HepG2 (cell line): ENCODE results near the gene TFF1. TPM values are rescaled to one million over a fixed set of nuclear protein-coding genes. Genes with fewer than 3 reads are reported as not detected.

Experiments
- ATAC-seq: fragments of 200-7000 bp; cut with Tn5 transposase; 3 replicates; pipeline ENCODE4 v1.9.1; 2020; ENCODE audit warnings: mild to moderate bottlenecking, moderate library complexity
- BruUV-seq: library from RNA; stranded (reverse); fragments of 400-500 nt; replicated peaks from 2 replicates; lab custom pipeline; 2021; lab: Mats Ljungman, UMichigan
- CTCF ChIA-PET: fragments of 300-600 bp; formaldehyde crosslinking; extraction: SDS; loops from one replicate; lab custom pipeline; 2021; ENCODE audit warnings: low total read pairs, inconsistent platforms, low intra/inter-chr PET ratio; lab: Yijun Ruan, JAX
- POLR2A ChIA-PET: fragments of 350-600 bp; sonication (Branson Sonifier 250); formaldehyde crosslinking; loops from one replicate; lab custom pipeline; 2020; ENCODE audit warnings: antibody characterized with exemption, inconsistent platforms; lab: Yijun Ruan, JAX
- DNase-seq: peaks from one replicate; pipeline ENCODE4 v3.0.0-alpha.2; 2015; ENCODE audit warnings: low spot score
- FAIRE-seq: peaks from 3 replicates; lab custom pipeline; 2011; peaks lifted over from hg19 to GRCh38; lab: Jason Lieb, UNC
- H2AFZ ChIP-seq: one replicate; pipeline ENCODE4 v1.6.1; 2011; ENCODE audit warnings: low read length, inconsistent platforms
- H3K27ac ChIP-seq: fragments of 300-600 bp; 3 replicates; pipeline ENCODE4 v1.8.0; 2011; ENCODE audit warnings: mixed run types, mild to moderate bottlenecking, mixed read lengths, low read length, inconsistent platforms; ENCODE audit not compliant: insufficient read depth; ENCODE audit errors: extremely low read length
- H3K27me3 ChIP-seq, 2 experiments: fragments of 200-600 bp in 1 of 2; 2 replicates in 1 of 2; 3 replicates in 1 of 2; pipeline versions ENCODE4 v1.6.0 to v1.8.0; 2011; ENCODE audit warnings: low read length in 2 of 2, mild to moderate bottlenecking in 2 of 2, moderate library complexity in 2 of 2, inconsistent platforms in 1 of 2; ENCODE audit not compliant: insufficient read depth in 2 of 2, control insufficient read depth in 1 of 2
- H3K36me3 ChIP-seq, 2 experiments: fragments of 200-600 bp in 1 of 2; replicated peaks in 1 of 2; 2 replicates in 1 of 2; 3 replicates in 1 of 2; pipeline versions ENCODE4 v1.5.1 to v1.8.0; 2011; ENCODE audit warnings: low read length in 2 of 2, inconsistent platforms in 1 of 2; ENCODE audit not compliant: insufficient read depth in 2 of 2, control insufficient read depth in 1 of 2
- H3K4me1 ChIP-seq: 2 replicates; pipeline ENCODE4 v1.5.1; 2012; ENCODE audit warnings: low read length, inconsistent platforms; ENCODE audit not compliant: insufficient read depth
- H3K4me2 ChIP-seq: 2 replicates; pipeline ENCODE4 v1.6.0; 2011; ENCODE audit warnings: low read depth, low read length, inconsistent platforms
- H3K4me3 ChIP-seq, 3 experiments: fragments of 200-600 bp in 1 of 3; sonication (generic), shearing (Covaris generic) in 1 of 3; replicated peaks in 1 of 3; 2 replicates each; pipeline ENCODE4 v1.5.1; 2011 to 2016; ENCODE audit warnings: low read length in 3 of 3, inconsistent platforms in 2 of 3, low read depth in 2 of 3, mild to moderate bottlenecking in 2 of 3, control low read depth in 1 of 3, mixed read lengths in 1 of 3; ENCODE audit not compliant: insufficient read depth in 1 of 3
- H3K79me2 ChIP-seq: one replicate; pipeline ENCODE4 v1.6.1; 2011; ENCODE audit warnings: low read length, inconsistent platforms; ENCODE audit not compliant: insufficient read depth
- H3K9ac ChIP-seq: 2 replicates; pipeline ENCODE4 v1.6.0; 2011; ENCODE audit warnings: mild to moderate bottlenecking, low read depth, low read length, inconsistent platforms; ENCODE audit not compliant: insufficient read depth
- H3K9me3 ChIP-seq: 2 replicates; pipeline ENCODE4 v1.5.1; 2012; ENCODE audit warnings: mild to moderate bottlenecking, low read length
- H4K20me1 ChIP-seq: 2 replicates; pipeline ENCODE4 v1.6.0; 2011; ENCODE audit warnings: inconsistent platforms, mild to moderate bottlenecking, low read length, moderate library complexity; ENCODE audit not compliant: insufficient read depth
- AHDC1 ChIP-seq: sonication (generic); formaldehyde crosslinking; IDR thresholded peaks from 2 replicates; pipeline ENCODE4 v1.5.1; 2020; ENCODE audit warnings: mild to moderate bottlenecking, missing genetic modification reagents, borderline replicate concordance
- FOXJ3 ChIP-seq: sonication (generic); formaldehyde crosslinking; IDR thresholded peaks from 2 replicates; pipeline ENCODE4 v1.4.0; 2020; ENCODE audit warnings: missing genetic modification reagents, mild to moderate bottlenecking, borderline replicate concordance
- FUBP1 ChIP-seq: sonication (generic); formaldehyde crosslinking; IDR thresholded peaks from 2 replicates; pipeline ENCODE4 v1.5.1; 2020; ENCODE audit warnings: missing genetic modification reagents, mild to moderate bottlenecking, borderline replicate concordance
- HMG20A ChIP-seq: IDR thresholded peaks from 2 replicates; pipeline ENCODE4 v1.6.1; 2016; ENCODE audit warnings: borderline replicate concordance
- MAFK ChIP-seq, 2 experiments: IDR thresholded peaks in 1 of 2; conservative IDR thresholded peaks in 1 of 2; 2 replicates each; pipeline ENCODE4 v1.6.1; 2011; ENCODE audit warnings: improper control_type of control experiment in 2 of 2, low read length in 2 of 2
- NFE2L2 ChIP-seq: fragments of 150-350 bp; IDR thresholded peaks from 2 replicates; pipeline ENCODE4 v1.6.1; 2014; ENCODE audit warnings: low read length
- NONO ChIP-seq, 2 experiments: fragments of 450-650 bp in 1 of 2; sonication (generic) in 1 of 2; formaldehyde crosslinking in 1 of 2; IDR thresholded peaks in 1 of 2; conservative IDR thresholded peaks in 1 of 2; 2 replicates each; pipeline versions ENCODE4 v1.6.1 to v1.8.0; 2017 to 2022; ENCODE audit warnings: mild to moderate bottlenecking in 1 of 2, missing genetic modification reagents in 1 of 2, moderate library complexity in 1 of 2
- TCF7L2 ChIP-seq: IDR thresholded peaks from 2 replicates; pipeline ENCODE4 v1.6.1; 2011; ENCODE audit warnings: mild to moderate bottlenecking, low read depth, low read length, moderate library complexity
- ZNF17 ChIP-seq: sonication (generic); formaldehyde crosslinking; IDR thresholded peaks from 2 replicates; pipeline ENCODE4 v1.5.0; 2020; ENCODE audit warnings: mild to moderate bottlenecking, missing genetic modification reagents
- ZNF274 ChIP-seq: sonication (generic); formaldehyde crosslinking; IDR thresholded peaks from 2 replicates; pipeline ENCODE4 v1.5.1; 2020; ENCODE audit warnings: mild to moderate bottlenecking, missing genetic modification reagents
- ZNF564 ChIP-seq: sonication (generic); formaldehyde crosslinking; IDR thresholded peaks from 2 replicates; pipeline ENCODE4 v1.8.1; 2023; ENCODE audit warnings: mild to moderate bottlenecking, missing genetic modification reagents
- ZNF605 ChIP-seq: sonication (generic); formaldehyde crosslinking; IDR thresholded peaks from 2 replicates; pipeline ENCODE4 v1.8.0; 2022; ENCODE audit warnings: mild to moderate bottlenecking, missing genetic modification reagents
- ZNF777 ChIP-seq: sonication (generic); formaldehyde crosslinking; IDR thresholded peaks from 2 replicates; pipeline ENCODE4 v1.4.0; 2020; ENCODE audit warnings: missing genetic modification reagents
- ZSCAN22 ChIP-seq: sonication (generic); formaldehyde crosslinking; IDR thresholded peaks from 2 replicates; pipeline ENCODE4 v1.4.0; 2020; ENCODE audit warnings: mild to moderate bottlenecking, missing genetic modification reagents
- WGBS: methylation state at CpG from one replicate; pipeline ENCODE4 v1.1.6; 2017; ENCODE audit warnings: low lambda C conversion rate; 5-methylcytosine and 5-hydroxymethylcytosine counted together
- in situ Hi-C: cut with HindIII; loops from 2 replicates; pipeline ENCODE4 v1.10.0; 2017; ENCODE audit warnings: low pct_unique_long_range_greater_than_20kb; ENCODE audit not compliant: extremely low pct_ligation_motif_present
- intact Hi-C: fragments of 100-400 bp; cut with micrococcal nuclease; formaldehyde crosslinking; loops from one replicate; pipeline ENCODE4 v1.10.0; 2022; ENCODE audit not compliant: unreplicated experiment
- polyA plus RNA-seq, 8 experiments: library from polyadenylated mRNA; depleted of rRNA in 3 of 8; stranded (reverse) in 7 of 8; unstranded in 1 of 8; fragments of >200 nt; fragmentation: Illumina TruSeq in 4 of 8; extraction: Trizol in 4 of 8; gene quantifications; 2 replicates each; pipeline versions ENCODE4 v1.2.1 to v1.2.3, GENCODE V29; 2011 to 2016; ENCODE audit warnings: low read depth in 4 of 8, missing spikeins in 1 of 8, mixed read lengths in 1 of 8; ENCODE audit not compliant: insufficient read depth in 1 of 8
- total RNA-seq, 5 experiments: library from RNA; depleted of rRNA; stranded (reverse); fragments of >200 nt; fragmentation: Illumina TruSeq; extraction: Trizol; gene quantifications; 2 replicates each; pipeline ENCODE4 v1.2.3, GENCODE V29; 2016; ENCODE audit warnings: low read depth in 1 of 5

The TFF1 gene
- total and polyA plus RNA-seq, 2 of the 13 experiments (the other 11 are each of a cell fraction or from before 2014, with no cell fraction given) = 0.24 to 19.4 TPM

DNA sequence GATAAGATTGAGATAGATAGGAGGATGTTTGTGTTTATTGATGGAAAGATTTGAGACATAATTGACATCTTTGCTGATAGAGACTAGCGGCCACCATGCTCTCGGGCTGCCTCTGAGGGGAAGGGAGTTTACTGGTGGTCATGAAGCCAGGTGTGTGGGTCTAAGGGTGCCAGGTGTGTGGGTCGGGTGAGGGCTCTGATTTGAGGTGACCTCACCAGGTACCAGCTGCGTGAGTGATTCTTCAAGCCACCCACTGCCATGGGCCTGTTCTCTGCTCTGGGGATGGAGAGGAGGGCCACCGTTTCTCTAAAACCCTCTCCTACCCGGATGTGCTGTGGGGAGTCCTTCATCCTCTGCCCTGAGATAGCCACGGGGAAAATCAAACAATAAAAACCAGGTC, 40.5 kb upstream of the TFF1 start (continued):
- no peak for TF ChIP-seq NONO (IDR thresholded peaks at IDR 0.05)
- TF ChIP-seq NONO (CRISPR knock-in tag; conservative IDR thresholded peaks at IDR 0.05) = no peak
- no peak for TF ChIP-seq ZNF274 (CRISPR knock-in tag)
- no peak for TF ChIP-seq NFE2L2
- TF ChIP-seq TCF7L2 = no peak
- no peak for TF ChIP-seq MAFK (conservative IDR thresholded peaks at IDR 0.05 in 1 of 2, IDR thresholded peaks at IDR 0.05 in 1 of 2; ENCODE audit: low read length in 2 of 2)
- TF ChIP-seq ZNF777 (CRISPR knock-in tag) = no peak
- TF ChIP-seq HMG20A (CRISPR knock-in tag) = no peak

DNA sequence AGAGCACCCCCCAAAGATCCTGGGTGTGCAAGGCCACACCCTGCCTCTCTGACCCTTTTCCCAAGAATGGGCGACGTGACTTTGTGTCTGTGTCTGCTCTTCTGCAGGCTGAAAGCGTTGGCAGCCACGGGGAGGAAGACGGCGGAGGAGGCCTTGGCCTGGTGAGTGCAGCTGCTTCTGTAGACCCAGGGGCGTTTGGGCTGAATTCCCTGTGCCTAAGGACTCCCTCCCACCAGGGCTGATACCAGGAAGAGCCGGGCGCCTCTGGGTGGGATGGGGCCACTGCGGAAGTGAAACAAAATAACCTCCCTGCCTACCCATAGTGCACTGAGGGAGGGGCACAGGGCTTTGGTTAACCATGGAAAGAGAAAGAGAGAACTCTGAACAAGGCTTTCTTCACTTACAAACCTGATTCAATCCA, 39.9 kb upstream of the TFF1 start:
- ATAC-seq = no peak
- Histone ChIP-seq H3K36me3 (no peaks in the 10 kb centered on the region), H2AFZ (no peak overlapping the region), H3K4me3 (no peak overlapping the region), H3K9ac (no peak overlapping the region)
- CTCF ChIA-PET = no interaction called here
- no peak for FAIRE-seq
- POLR2A ChIA-PET = no interaction called here
- TF ChIP-seq FUBP1 (CRISPR knock-in tag) = no peak
- TF ChIP-seq ZNF605 (CRISPR knock-in tag) = no peak
- no peak for TF ChIP-seq ZSCAN22
- no peak for TF ChIP-seq ZNF564
- no peak for TF ChIP-seq ZNF17 (CRISPR knock-in tag)
- TF ChIP-seq AHDC1 (CRISPR knock-in tag) = no peak
- no peak for TF ChIP-seq FOXJ3 (CRISPR knock-in tag)
- TF ChIP-seq, all 625 proteins: peak for 0
- no peak for DNase-seq
- 70% methylated on average over 10 of the region's 10 CpGs for WGBS
- no peaks in the 10 kb centered on the region for H4K20me1 ChIP-seq
- H3K27ac ChIP-seq = no peak overlapping the region
- peaks cover 9% of the 10 kb centered on the region for H3K9me3 ChIP-seq
- in situ Hi-C loops (no loop called here), intact Hi-C loops (no loop called here)
- no peak overlapping the region for H3K4me2 ChIP-seq
- H3K27me3 ChIP-seq = peaks cover 0 to 2% of the 10 kb centered on the region in 2 experiments; a peak in 2 of 5 replicates
- BruUV-seq = no TSS peak
- H3K4me1 ChIP-seq = peaks cover 30% of the 10 kb centered on the region
- H3K79me2 ChIP-seq = no peaks in the 10 kb centered on the region
